ENCODE results near the gene AMZ1.

AMZ1 gene

DNA sequence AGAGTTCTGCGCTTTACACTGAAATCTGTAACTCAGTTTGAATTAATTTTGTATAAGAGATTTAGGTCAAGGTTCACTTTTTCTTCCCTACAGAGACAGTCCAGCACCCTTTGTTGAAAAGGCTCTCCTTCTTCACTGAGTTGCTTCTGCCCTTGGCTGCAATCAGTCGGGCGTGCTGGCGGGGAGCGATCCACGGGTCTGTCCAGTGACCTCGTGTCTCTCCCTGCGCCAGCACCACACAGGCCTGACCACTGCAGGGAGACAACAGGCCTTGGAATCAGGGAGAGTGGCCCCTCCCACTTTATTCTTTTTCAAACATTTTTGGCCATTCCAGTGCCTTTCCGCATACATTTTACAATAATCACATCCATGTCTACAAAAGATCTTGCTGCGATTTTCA, 66.9 kb downstream of the AMZ1 start:
- DNase-seq (ENCODE audit: low read depth), result no peak
- H3K4me3 ChIP-seq (ENCODE audit: low read length), result no peak overlapping the region
- TF ChIP-seq, protein P1, sequence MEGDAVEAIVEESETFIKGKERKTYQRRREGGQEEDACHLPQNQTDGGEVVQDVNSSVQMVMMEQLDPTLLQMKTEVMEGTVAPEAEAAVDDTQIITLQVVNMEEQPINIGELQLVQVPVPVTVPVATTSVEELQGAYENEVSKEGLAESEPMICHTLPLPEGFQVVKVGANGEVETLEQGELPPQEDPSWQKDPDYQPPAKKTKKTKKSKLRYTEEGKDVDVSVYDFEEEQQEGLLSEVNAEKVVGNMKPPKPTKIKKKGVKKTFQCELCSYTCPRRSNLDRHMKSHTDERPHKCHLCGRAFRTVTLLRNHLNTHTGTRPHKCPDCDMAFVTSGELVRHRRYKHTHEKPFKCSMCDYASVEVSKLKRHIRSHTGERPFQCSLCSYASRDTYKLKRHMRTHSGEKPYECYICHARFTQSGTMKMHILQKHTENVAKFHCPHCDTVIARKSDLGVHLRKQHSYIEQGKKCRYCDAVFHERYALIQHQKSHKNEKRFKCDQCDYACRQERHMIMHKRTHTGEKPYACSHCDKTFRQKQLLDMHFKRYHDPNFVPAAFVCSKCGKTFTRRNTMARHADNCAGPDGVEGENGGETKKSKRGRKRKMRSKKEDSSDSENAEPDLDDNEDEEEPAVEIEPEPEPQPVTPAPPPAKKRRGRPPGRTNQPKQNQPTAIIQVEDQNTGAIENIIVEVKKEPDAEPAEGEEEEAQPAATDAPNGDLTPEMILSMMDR (conservative IDR thresholded peaks at IDR 0.05; ENCODE audit: low read length), result no peak

DNA sequence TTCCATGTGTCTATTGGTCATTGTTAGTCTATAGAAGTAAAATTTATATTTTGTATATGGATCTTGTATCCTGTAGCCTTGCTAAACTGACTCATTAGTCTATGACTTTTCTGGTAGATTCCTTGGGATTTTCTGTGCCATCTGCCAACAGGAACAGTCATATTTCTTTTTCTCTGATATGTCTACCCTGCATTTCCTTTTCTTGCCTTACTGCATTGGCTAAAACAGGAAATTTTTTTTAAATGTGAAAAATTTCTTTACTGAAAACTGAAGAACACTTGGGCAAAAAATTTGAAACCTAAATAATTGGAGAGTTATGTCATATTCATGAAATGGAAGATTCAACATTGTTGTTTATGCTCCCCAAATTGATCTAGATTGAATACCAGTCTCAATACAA, 67.5 kb downstream of the AMZ1 start:
- TF ChIP-seq, protein P1 (conservative IDR thresholded peaks at IDR 0.05; ENCODE audit: low read length), result no peak
- DNase-seq (ENCODE audit: low read depth), result no peak
- H3K4me3 ChIP-seq (ENCODE audit: low read length), result no peak overlapping the region

DNA sequence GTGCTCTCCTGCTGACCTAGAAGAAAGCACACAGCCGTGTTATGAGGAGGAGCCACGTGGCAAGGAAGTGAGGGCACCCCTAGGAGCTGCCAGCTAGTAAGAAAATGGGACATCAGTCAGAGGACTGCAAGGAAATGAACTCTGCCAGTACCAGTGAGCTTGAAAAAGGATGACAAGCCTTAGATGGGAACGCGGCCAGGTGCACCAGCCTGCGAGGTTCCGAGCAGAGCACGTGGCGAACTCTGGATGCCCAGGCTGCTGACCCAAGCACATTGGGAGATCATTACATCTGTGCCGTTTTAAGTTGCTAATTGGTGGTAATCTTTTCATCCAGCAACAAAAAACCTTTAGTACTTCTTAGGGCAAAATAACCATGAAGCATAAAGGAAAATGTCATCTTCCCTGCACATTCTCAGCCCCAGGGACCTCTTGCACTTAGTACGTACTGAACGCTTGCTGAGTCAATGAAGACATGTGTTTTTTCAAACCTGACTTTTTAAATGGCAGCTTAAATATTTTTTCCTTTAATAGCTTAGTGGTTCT, 69.4 kb downstream of the AMZ1 start:
- peak overlapping the region; percentile 36 for H3K4me3 ChIP-seq (ENCODE audit: low read length)
- TF ChIP-seq, protein P1 (conservative IDR thresholded peaks at IDR 0.05; ENCODE audit: low read length), result no peak
- DNase-seq (ENCODE audit: low read depth), result peak; percentile 64

- H3K4me3 ChIP-seq (ENCODE audit: low read length), result peak overlapping the region; percentile 31
- TF ChIP-seq, protein P1 (conservative IDR thresholded peaks at IDR 0.05; ENCODE audit: low read length), result no peak
- peak; percentile 97 for DNase-seq (ENCODE audit: low read depth)
Observed at GRCh38 chr7:2757904-2758672, 70.1 kb downstream of the AMZ1 start.

DNA sequence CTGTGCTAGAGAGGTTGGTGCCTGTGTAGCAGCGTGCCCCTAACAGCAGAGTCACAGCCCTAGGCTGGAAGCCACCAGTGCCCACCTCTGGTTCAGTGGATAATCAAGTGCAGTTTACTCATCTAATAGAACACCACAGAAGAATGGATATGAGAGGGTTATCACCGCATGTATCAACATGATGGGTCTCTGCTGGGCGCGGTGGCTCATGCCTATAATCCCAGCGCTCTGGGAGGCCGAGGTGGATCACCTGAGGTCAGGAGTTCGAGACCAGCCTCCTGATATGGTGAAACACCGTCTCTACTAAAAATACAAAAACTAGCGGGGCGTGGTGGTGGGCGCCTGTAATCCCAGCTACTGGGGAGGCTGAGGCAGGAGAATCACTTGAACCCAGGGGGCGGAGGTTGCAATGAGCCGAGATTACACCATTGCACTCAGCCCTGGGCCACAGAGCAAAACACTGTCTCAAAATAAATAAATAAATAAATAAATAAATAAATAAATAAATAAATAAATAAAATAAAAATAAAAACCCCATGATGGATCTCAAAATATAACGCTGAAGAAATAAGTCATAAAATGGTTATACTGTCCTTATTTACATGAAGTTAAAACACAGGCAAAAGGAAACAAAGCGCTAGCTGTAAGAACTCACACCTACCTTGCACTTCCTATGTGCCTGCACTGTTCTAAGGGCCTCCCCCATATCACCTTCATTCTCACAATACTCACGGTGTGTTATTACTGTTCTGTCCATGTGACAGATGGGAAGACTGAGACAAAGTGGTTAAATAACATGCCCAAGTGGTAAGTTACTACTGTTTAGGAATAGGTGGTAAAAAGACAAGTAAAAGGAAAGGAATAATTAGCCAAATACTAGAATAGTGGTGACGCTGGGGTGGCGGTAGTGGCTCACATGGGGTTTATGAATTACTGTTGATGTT, 70.9 kb downstream of the AMZ1 start:
- H3K4me3 ChIP-seq (ENCODE audit: low read length), result peak overlapping the region; percentile 31
- TF ChIP-seq, protein P1 (conservative IDR thresholded peaks at IDR 0.05; ENCODE audit: low read length), result no peak
- no peak for DNase-seq (ENCODE audit: low read depth)

GRCh38 chr7:2759736-2760097, 71.7 kb downstream of the AMZ1 start:
- no peak overlapping the region for H3K4me3 ChIP-seq (ENCODE audit: low read length)
- DNase-seq (ENCODE audit: low read depth), result no peak
- TF ChIP-seq, protein P1 (conservative IDR thresholded peaks at IDR 0.05; ENCODE audit: low read length), result no peak

Measured in AG10803 (cell line).